Endothelial cell of umbilical vein (primary cell): ENCODE data around the gene FOCAD. TPM values are rescaled to one million over a fixed set of nuclear protein-coding genes. Genes with fewer than 3 reads are reported as not detected.

Experiments
- BruUV-seq: library from RNA; stranded (reverse); fragments of 400-500 nt; replicated peaks from 2 replicates; lab custom pipeline; 2021; lab: Mats Ljungman, UMichigan
- CTCF ChIA-PET: fragments of 300-600, 350-600 bp; sonication (Branson Sonifier 250); formaldehyde crosslinking; loops from one replicate; lab custom pipeline; 2021; ENCODE audit warnings: antibody characterized with exemption, inconsistent platforms; lab: Charles Lee
- POLR2A ChIA-PET: fragments of 300-600, 350-600 bp; sonication (Branson Sonifier 250); formaldehyde crosslinking; loops from one replicate; lab custom pipeline; 2021; ENCODE audit warnings: antibody characterized with exemption, inconsistent platforms; lab: Charles Lee
- DNase-seq: peaks from one replicate; pipeline ENCODE4 v3.0.0-alpha.2; 2011; ENCODE audit warnings: low read depth, low spot score
- FAIRE-seq: peaks from 2 replicates; lab custom pipeline; 2011; peaks lifted over from hg19 to GRCh38; lab: Jason Lieb, UNC
- H2AFZ ChIP-seq: 2 replicates; pipeline ENCODE4 v1.6.0; 2012; ENCODE audit warnings: low read depth, low read length, control low read depth, inconsistent platforms
- H3K27ac ChIP-seq: 2 replicates; pipeline ENCODE4 v1.5.1; 2011; ENCODE audit warnings: low read depth, mild to moderate bottlenecking, control low read depth, low read length, moderate library complexity; ENCODE audit not compliant: insufficient read depth
- H3K27me3 ChIP-seq, 2 experiments: 2 replicates each; pipeline versions ENCODE4 v1.6.0 to v1.6.1; 2011; ENCODE audit warnings: low read length in 2 of 2, mixed read lengths in 1 of 2; ENCODE audit not compliant: control insufficient read depth in 2 of 2, insufficient read depth in 2 of 2
- H3K36me3 ChIP-seq, 2 experiments: 2 replicates in 1 of 2; 3 replicates in 1 of 2; pipeline ENCODE4 v1.5.1; 2011; ENCODE audit warnings: low read length in 2 of 2, mild to moderate bottlenecking in 1 of 2, moderate library complexity in 1 of 2; ENCODE audit not compliant: control insufficient read depth in 2 of 2, insufficient read depth in 2 of 2; ENCODE audit errors: extremely low read depth in 1 of 2
- H3K4me1 ChIP-seq: 3 replicates; pipeline ENCODE4 v1.5.1; 2011; ENCODE audit warnings: mild to moderate bottlenecking, low read length; ENCODE audit not compliant: control insufficient read depth, insufficient read depth; ENCODE audit errors: extremely low read depth
- H3K4me2 ChIP-seq: 2 replicates; pipeline ENCODE4 v1.6.1; 2011; ENCODE audit warnings: low read length, control low read depth, mixed read lengths; ENCODE audit not compliant: insufficient read depth
- H3K4me3 ChIP-seq, 3 experiments: fragments of 200-600 bp in 1 of 3; sonication (generic), shearing (Covaris generic) in 1 of 3; replicated peaks in 1 of 3; 2 replicates each; pipeline ENCODE4 v1.5.1; 2011 to 2016; ENCODE audit warnings: control low read depth in 3 of 3, low read length in 3 of 3, mild to moderate bottlenecking in 2 of 3, inconsistent platforms in 1 of 3, low read depth in 1 of 3, moderate library complexity in 1 of 3; ENCODE audit not compliant: insufficient read depth in 1 of 3
- H3K79me2 ChIP-seq: 2 replicates; pipeline ENCODE4 v1.6.0; 2012; ENCODE audit warnings: low read length, inconsistent platforms; ENCODE audit not compliant: control insufficient read depth, insufficient read depth
- H3K9ac ChIP-seq: replicated peaks from 2 replicates; pipeline ENCODE3; 2011; ENCODE audit warnings: low read length, control low read depth; ENCODE audit not compliant: insufficient read depth; ENCODE audit errors: extremely low read depth
- H3K9me1 ChIP-seq: replicated peaks from 3 replicates; pipeline ENCODE4 v1.6.0; 2011; ENCODE audit warnings: mild to moderate bottlenecking, low read length; ENCODE audit not compliant: control insufficient read depth, insufficient read depth; ENCODE audit errors: extremely low read depth
- H3K9me3 ChIP-seq: replicated peaks from 2 replicates; pipeline ENCODE4 v1.5.1; 2012; ENCODE audit warnings: low read length, inconsistent platforms; ENCODE audit not compliant: control insufficient read depth, insufficient read depth
- H4K20me1 ChIP-seq: replicated peaks from 2 replicates; pipeline ENCODE3; 2011; ENCODE audit warnings: mild to moderate bottlenecking, low read length; ENCODE audit not compliant: control insufficient read depth, insufficient read depth; ENCODE audit errors: extremely low read depth
- EZH2 ChIP-seq: IDR thresholded peaks from 2 replicates; pipeline ENCODE4 v1.6.1; 2012; ENCODE audit warnings: borderline replicate concordance, low read depth, mild to moderate bottlenecking, moderate library complexity, low read length, inconsistent platforms; ENCODE audit not compliant: severe bottlenecking
- FOS ChIP-seq: IDR thresholded peaks from 2 replicates; pipeline ENCODE4 v1.6.1; 2011; ENCODE audit warnings: mild to moderate bottlenecking, low read length, moderate library complexity, borderline replicate concordance; ENCODE audit not compliant: insufficient read depth
- GATA2 ChIP-seq: IDR thresholded peaks from 2 replicates; pipeline ENCODE4 v1.7.0; 2011; ENCODE audit warnings: low read depth, mild to moderate bottlenecking, moderate library complexity, mixed read lengths, low read length; ENCODE audit not compliant: insufficient read length, insufficient read depth
- JUN ChIP-seq: IDR thresholded peaks from 2 replicates; pipeline ENCODE4 v1.6.1; 2011; ENCODE audit warnings: borderline replicate concordance, low read depth; ENCODE audit not compliant: insufficient read length, insufficient read depth
- MYC ChIP-seq: IDR thresholded peaks from one replicate; pipeline ENCODE4 v1.6.1; 2011; ENCODE audit warnings: mild to moderate bottlenecking, low read depth, low read length
- POLR2A ChIP-seq: IDR thresholded peaks from 2 replicates; pipeline ENCODE4 v1.6.1; 2012; ENCODE audit warnings: low read depth, mild to moderate bottlenecking, control low read depth, low read length
- POLR2AphosphoS5 ChIP-seq: IDR thresholded peaks from 2 replicates; pipeline ENCODE4 v1.6.1; 2012; ENCODE audit warnings: low read depth, mild to moderate bottlenecking, control low read depth, low read length, moderate library complexity; ENCODE audit not compliant: insufficient read depth
- dilution Hi-C: fragments of 300-500 bp; cut with MboI; formaldehyde crosslinking; loops from one replicate; pipeline ENCODE4 v1.15.0; 2019; ENCODE audit warnings: low sequenced_read_pairs; ENCODE audit not compliant: extremely low pct_ligation_motif_present
- intact Hi-C: fragments of 100-400 bp; cut with micrococcal nuclease; formaldehyde crosslinking; loops from one replicate; pipeline ENCODE4 v1.10.0; 2022
- polyA plus RNA-seq, 4 experiments: library from polyadenylated mRNA; depleted of rRNA in 3 of 4; stranded (reverse) in 3 of 4; unstranded in 1 of 4; fragments of >200 nt; gene quantifications; 2 replicates each; pipeline versions ENCODE4 v1.2.1 to v1.2.3, GENCODE V29; 2011 to 2012; ENCODE audit warnings: missing spikeins in 1 of 4
- total RNA-seq: library from RNA; stranded (reverse); gene quantifications from 2 replicates; pipeline ENCODE4 v1.2.3, GENCODE V29; 2021
- TF ChIP-seq, protein P1 (sequence below): IDR thresholded peaks from 2 replicates; pipeline ENCODE4 v1.6.1; 2011; ENCODE audit not compliant: insufficient read depth, insufficient read length
- TF ChIP-seq, protein P2 (sequence below), 2 donors: IDR thresholded peaks; 1 replicate in 1 of 2; 2 replicates in 1 of 2; pipeline ENCODE4 v1.5.1; 2011; ENCODE audit warnings: low read length in 2 of 2, mild to moderate bottlenecking in 2 of 2, moderate library complexity in 2 of 2, control low read depth in 1 of 2, inconsistent platforms in 1 of 2, low read depth in 1 of 2; ENCODE audit not compliant: insufficient read depth in 1 of 2; ENCODE audit errors: extremely low read depth in 1 of 2

Gene FOCAD
- total and polyA plus RNA-seq, 2 donors (not counting 3 experiments of a cell fraction or from before 2014, with no cell fraction given), result 26.7 to 66.9 TPM

DNA sequence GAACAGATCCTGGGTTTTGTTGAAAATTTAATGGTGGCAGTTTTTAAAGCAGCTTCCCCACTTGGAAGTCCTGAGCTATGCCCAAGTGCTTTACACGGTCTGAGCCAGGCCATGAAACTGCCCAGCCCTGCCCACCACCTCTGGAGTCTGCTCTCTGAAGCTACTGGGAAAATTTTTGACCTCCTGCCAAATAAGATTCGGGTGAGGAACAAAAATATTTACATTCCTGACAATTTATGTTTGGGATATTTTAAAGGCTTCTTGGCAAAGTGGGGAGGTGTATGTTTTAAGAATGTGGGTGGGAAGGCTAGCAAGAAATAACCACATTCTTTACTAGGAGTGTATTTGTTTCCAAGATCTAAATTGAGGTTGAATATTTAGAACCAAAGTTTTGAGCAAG is 297.4 kb downstream of the FOCAD start:
- Histone ChIP-seq H2AFZ (no peak overlapping the region), H3K4me3 (no peak overlapping the region), H3K9me3 (no peaks in the 10 kb centered on the region), H3K9me1 (no peaks in the 10 kb centered on the region), H4K20me1 (no peaks in the 10 kb centered on the region), H3K79me2 (no peaks in the 10 kb centered on the region), H3K36me3 (peaks cover 3% of the 10 kb centered on the region in 2 experiments), H3K4me2 (no peak overlapping the region), H3K4me1 (peaks cover 6% of the 10 kb centered on the region), H3K27ac (no peak overlapping the region), H3K27me3 (no peaks in the 10 kb centered on the region), H3K9ac (no peak overlapping the region)
- peak; percentile 52 for DNase-seq
- POLR2A ChIA-PET, result no interaction called here
- dilution Hi-C loops, result no loop called here
- no TSS peak for BruUV-seq
- intact Hi-C loops, result no loop called here
- peak; percentile 55 for FAIRE-seq
- TF ChIP-seq MYC (no peak), GATA2 (no peak), EZH2 (no peak), POLR2A (no peak), POLR2AphosphoS5 (no peak), FOS (no peak), JUN (no peak)
- TF ChIP-seq, protein P1, sequence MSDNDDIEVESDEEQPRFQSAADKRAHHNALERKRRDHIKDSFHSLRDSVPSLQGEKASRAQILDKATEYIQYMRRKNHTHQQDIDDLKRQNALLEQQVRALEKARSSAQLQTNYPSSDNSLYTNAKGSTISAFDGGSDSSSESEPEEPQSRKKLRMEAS, result no peak
- TF ChIP-seq, protein P2, sequence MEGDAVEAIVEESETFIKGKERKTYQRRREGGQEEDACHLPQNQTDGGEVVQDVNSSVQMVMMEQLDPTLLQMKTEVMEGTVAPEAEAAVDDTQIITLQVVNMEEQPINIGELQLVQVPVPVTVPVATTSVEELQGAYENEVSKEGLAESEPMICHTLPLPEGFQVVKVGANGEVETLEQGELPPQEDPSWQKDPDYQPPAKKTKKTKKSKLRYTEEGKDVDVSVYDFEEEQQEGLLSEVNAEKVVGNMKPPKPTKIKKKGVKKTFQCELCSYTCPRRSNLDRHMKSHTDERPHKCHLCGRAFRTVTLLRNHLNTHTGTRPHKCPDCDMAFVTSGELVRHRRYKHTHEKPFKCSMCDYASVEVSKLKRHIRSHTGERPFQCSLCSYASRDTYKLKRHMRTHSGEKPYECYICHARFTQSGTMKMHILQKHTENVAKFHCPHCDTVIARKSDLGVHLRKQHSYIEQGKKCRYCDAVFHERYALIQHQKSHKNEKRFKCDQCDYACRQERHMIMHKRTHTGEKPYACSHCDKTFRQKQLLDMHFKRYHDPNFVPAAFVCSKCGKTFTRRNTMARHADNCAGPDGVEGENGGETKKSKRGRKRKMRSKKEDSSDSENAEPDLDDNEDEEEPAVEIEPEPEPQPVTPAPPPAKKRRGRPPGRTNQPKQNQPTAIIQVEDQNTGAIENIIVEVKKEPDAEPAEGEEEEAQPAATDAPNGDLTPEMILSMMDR (IDR thresholded peaks at IDR 0.05; ENCODE audit: extremely low read depth in 1 of 2, insufficient read depth in 1 of 2, low read depth in 1 of 2, low read length in 2 of 2), result no peak
- CTCF ChIA-PET, result interaction anchor here (0.6 to 1.5 kb wide), 6 partner anchors 9 to 357 kb away, joined by 3 read pairs; no protein-coding TSS in a partner anchor
